Measurements from ENCODE around the gene SVOP. TPM values are rescaled to one million over a fixed set of nuclear protein-coding genes. Genes with fewer than 3 reads are reported as not detected.
"Not testable (repeated sequence)": the region's sequence is repeated elsewhere in the genome, so short reads cannot be mapped to it uniquely, and the experiment has no call there.

The SVOP gene
- total and polyA plus RNA-seq, 4 donors, result 0.10 TPM; not detected in 3

- no peak for TF ChIP-seq CTCF (IDR thresholded peaks at IDR 0.05; ENCODE audit: low read depth, low read length, missing input control)
- TF ChIP-seq GABPA (IDR thresholded peaks at IDR 0.05 in 1 of 2, conservative IDR thresholded peaks at IDR 0.05 in 1 of 2), result no peak
- TF ChIP-seq RAD21 (IDR thresholded peaks at IDR 0.05), result no peak
- no peak for TF ChIP-seq TAF1 (conservative IDR thresholded peaks at IDR 0.05)
- no peak for TF ChIP-seq HNF4A (conservative IDR thresholded peaks at IDR 0.05)
- no peak for TF ChIP-seq HNF4G (IDR thresholded peaks at IDR 0.05)
- TF ChIP-seq JUND (IDR thresholded peaks at IDR 0.05), result no peak
- TF ChIP-seq NR2F2 (IDR thresholded peaks at IDR 0.05), result no peak
- no peak for TF ChIP-seq SP1 (IDR thresholded peaks at IDR 0.05)
Observed at GRCh38 chr12:109033239-109034196, 12.7 kb upstream of the SVOP start (continued).

- H3K27me3 ChIP-seq (ENCODE audit: control insufficient read depth in 4 of 4, insufficient read depth in 4 of 4, low read length in 3 of 4), result no peaks in the 10 kb centered on the region
- no peak overlapping the region for H3K4me3 ChIP-seq (ENCODE audit: low read depth in 1 of 3, low read length in 3 of 3)
- no peak overlapping the region for H3K9ac ChIP-seq (ENCODE audit: low read depth in 1 of 2, low read length in 2 of 2)
- H3K9me3 ChIP-seq (ENCODE audit: control insufficient read depth in 4 of 4, low read length in 3 of 4), result no peaks in the 10 kb centered on the region
- no peak overlapping the region for H3K27ac ChIP-seq (ENCODE audit: low read depth in 1 of 2, low read length in 2 of 2)
- no peaks in the 10 kb centered on the region for H3K4me1 ChIP-seq (ENCODE audit: control insufficient read depth in 4 of 4, insufficient read depth in 4 of 4, low read length in 3 of 4)
- no peaks in the 10 kb centered on the region for H3K36me3 ChIP-seq (ENCODE audit: control insufficient read depth in 4 of 4, insufficient read depth in 3 of 4, low read depth in 1 of 4, low read length in 3 of 4)
- DNase-seq (ENCODE audit: low spot score), result no peak
- no peak for TF ChIP-seq JUND (IDR thresholded peaks at IDR 0.05)
- no peak for TF ChIP-seq NR2F2 (IDR thresholded peaks at IDR 0.05)
- no peak for TF ChIP-seq GABPA (IDR thresholded peaks at IDR 0.05 in 1 of 2, conservative IDR thresholded peaks at IDR 0.05 in 1 of 2)
- TF ChIP-seq TAF1 (conservative IDR thresholded peaks at IDR 0.05), result no peak
- no peak for TF ChIP-seq SP1 (IDR thresholded peaks at IDR 0.05)
- no peak for TF ChIP-seq CTCF (IDR thresholded peaks at IDR 0.05; ENCODE audit: low read depth, low read length, missing input control)
- TF ChIP-seq HNF4A (conservative IDR thresholded peaks at IDR 0.05), result no peak
- no peak for TF ChIP-seq MAX (IDR thresholded peaks at IDR 0.05)
- no peak for TF ChIP-seq ZBTB33 (IDR thresholded peaks at IDR 0.05)
- no peak for TF ChIP-seq FOXA2 (IDR thresholded peaks at IDR 0.05)
- TF ChIP-seq REST (IDR thresholded peaks at IDR 0.05), result no peak
- TF ChIP-seq YY1 (IDR thresholded peaks at IDR 0.05), result no peak
- no peak for TF ChIP-seq RXRA (IDR thresholded peaks at IDR 0.05)
- no peak for TF ChIP-seq HNF4G (IDR thresholded peaks at IDR 0.05)
- no peak for TF ChIP-seq ATF3 (IDR thresholded peaks at IDR 0.05)
- no peak for TF ChIP-seq RAD21 (IDR thresholded peaks at IDR 0.05)
- no peak for TF ChIP-seq FOXA1 (IDR thresholded peaks at IDR 0.05)
- no peak for TF ChIP-seq EGR1 (IDR thresholded peaks at IDR 0.05; ENCODE audit: low read depth in 2 of 2)
- WGBS, result 65% methylated on average over 2 of the region's 2 CpGs
Observed at GRCh38 chr12:109029411-109029810, 8.5 kb upstream of the SVOP start.

- H3K27ac ChIP-seq (ENCODE audit: low read depth in 1 of 2, low read length in 2 of 2); H3K4me1 ChIP-seq (ENCODE audit: control insufficient read depth in 4 of 4, insufficient read depth in 4 of 4, low read length in 3 of 4); H3K4me3 ChIP-seq (ENCODE audit: low read depth in 1 of 3, low read length in 3 of 3); DNase-seq (ENCODE audit: low spot score); H3K27me3 ChIP-seq (ENCODE audit: control insufficient read depth in 4 of 4, insufficient read depth in 4 of 4, low read length in 3 of 4); H3K9ac ChIP-seq (ENCODE audit: low read depth in 1 of 2, low read length in 2 of 2); H3K9me3 ChIP-seq (ENCODE audit: control insufficient read depth in 4 of 4, low read length in 3 of 4); H3K36me3 ChIP-seq (ENCODE audit: control insufficient read depth in 4 of 4, insufficient read depth in 3 of 4, low read depth in 1 of 4, low read length in 3 of 4): not testable (repeated sequence)
- 44% methylated on average over 3 of the region's 3 CpGs for WGBS
Observed at GRCh38 chr12:109028624-109029023, 7.8 kb upstream of the SVOP start.
